Spleen (tissue), 11 donors: Measurements from ENCODE around the gene ZBTB7C. TPM values are rescaled to one million over a fixed set of nuclear protein-coding genes. Genes with fewer than 3 reads are reported as not detected.

ENCODE experiments used
- DNase-seq: peaks from one replicate; pipeline ENCODE4 v3.0.0-alpha.2; 2020
- H3K27ac ChIP-seq, 8 donors: fragments of 200-600 bp; sonication (generic) in 7 of 8; 1 replicate in 4 of 8; 2 replicates in 4 of 8; pipeline versions ENCODE4 v1.5.0 to v1.8.0; 2016 to 2021; ENCODE audit warnings: inconsistent platforms in 4 of 8, mild to moderate bottlenecking in 4 of 8, moderate library complexity in 1 of 8
- H3K27me3 ChIP-seq, 7 donors: fragments of 200-600 bp; sonication (generic) in 6 of 7; replicated peaks in 1 of 7; 1 replicate in 4 of 7; 2 replicates in 3 of 7; pipeline versions ENCODE4 v1.5.0 to v1.8.0; 2016 to 2021; ENCODE audit warnings: inconsistent platforms in 3 of 7, mild to moderate bottlenecking in 1 of 7
- H3K36me3 ChIP-seq, 6 donors: fragments of 200-600 bp; sonication (generic) in 5 of 6; 1 replicate in 4 of 6; 2 replicates in 2 of 6; pipeline versions ENCODE4 v1.5.0 to v1.8.0; 2016 to 2021; ENCODE audit warnings: inconsistent platforms in 2 of 6
- H3K4me1 ChIP-seq, 6 donors: fragments of 200-600 bp; sonication (generic) in 5 of 6; 1 replicate in 3 of 6; 2 replicates in 3 of 6; pipeline versions ENCODE4 v1.5.0 to v1.8.0; 2016 to 2021; ENCODE audit warnings: inconsistent platforms in 3 of 6
- H3K4me3 ChIP-seq, 8 donors: fragments of 200-600 bp; sonication (generic) in 7 of 8; 1 replicate in 4 of 8; 2 replicates in 4 of 8; pipeline versions ENCODE4 v1.5.0 to v1.8.0; 2016 to 2021; ENCODE audit warnings: inconsistent platforms in 4 of 8, mild to moderate bottlenecking in 4 of 8, moderate library complexity in 2 of 8
- H3K9me3 ChIP-seq, 8 donors: fragments of 200-600 bp; sonication (generic) in 7 of 8; 1 replicate in 4 of 8; 2 replicates in 4 of 8; pipeline versions ENCODE4 v1.5.0 to v1.8.0; 2016 to 2021; ENCODE audit warnings: inconsistent platforms in 4 of 8
- POLR2A ChIP-seq, 3 donors: fragments of 450-650 bp; IDR thresholded peaks; one replicate each; pipeline ENCODE4 v1.5.1; 2017; ENCODE audit warnings: antibody characterized with exemption in 3 of 3, mild to moderate bottlenecking in 1 of 3
- POLR2AphosphoS5 ChIP-seq, 3 donors: sonication (generic); formaldehyde crosslinking; IDR thresholded peaks; one replicate each; pipeline ENCODE4 v1.5.1; 2017; ENCODE audit warnings: antibody characterized with exemption in 3 of 3
- WGBS, 5 donors: extraction: QIAGEN DNeasy Blood & Tissue Kit in 3 of 5; methylation state at CpG; one replicate each; pipeline versions ENCODE4 v1.1.5 to v1.1.7; 2013 to 2018; 5-methylcytosine and 5-hydroxymethylcytosine counted together
- intact Hi-C: fragments of 100-400 bp; cut with DNase I; formaldehyde crosslinking; loops from one replicate; pipeline ENCODE4 v1.15.0; 2023; ENCODE audit warnings: low total_unique reads
- polyA plus RNA-seq, 3 donors: library from polyadenylated mRNA; stranded (reverse); fragments of 200-250 nt; gene quantifications; one replicate each; pipeline ENCODE4 v1.2.1, GENCODE V29; 2013
- total RNA-seq, 7 donors: library from RNA; depleted of rRNA in 3 of 7; stranded (reverse); fragments of >200 nt in 3 of 7; fragmentation: NEBNext Ultra II Directional in 4 of 7; extraction: Animal tissue kit (Norgen Biotek cat#: 25700) in 4 of 7; gene quantifications; one replicate each; pipeline versions ENCODE4 v1.1.0 to v1.2.1, GENCODE V29; 2016 to 2021
- TF ChIP-seq, protein P1 (sequence below), 11 experiments: fragments of 200-600 bp in 7 of 11; fragments of 450-650 bp in 4 of 11; sonication (generic) in 4 of 11; IDR thresholded peaks in 8 of 11; conservative IDR thresholded peaks in 3 of 11; 1 replicate in 7 of 11; 2 replicates in 4 of 11; pipeline versions ENCODE4 v1.4.0 to v1.8.0; 2016 to 2021; ENCODE audit warnings: antibody characterized with exemption in 11 of 11, inconsistent platforms in 4 of 11, mild to moderate bottlenecking in 1 of 11
- donor health status: healthy with polysubstance abuse.
- donor health status: DM: no; HTN: no; CAD: no; lungs with moderate emphysema.
- donor health status: DM: no; HTN: no; CAD: no.
- donor health status: Bipolar disorder and iron deficiency.
- donor health status: healthy.
- donor health status: DM: no; HTN: no; CAD: no.
- donor health status: DM: yes; HTN: yes; CAD: no.

Gene ZBTB7C
- total and polyA plus RNA-seq, 10 donors, result 1.00 to 64.2 (median 18.8) TPM

DNA sequence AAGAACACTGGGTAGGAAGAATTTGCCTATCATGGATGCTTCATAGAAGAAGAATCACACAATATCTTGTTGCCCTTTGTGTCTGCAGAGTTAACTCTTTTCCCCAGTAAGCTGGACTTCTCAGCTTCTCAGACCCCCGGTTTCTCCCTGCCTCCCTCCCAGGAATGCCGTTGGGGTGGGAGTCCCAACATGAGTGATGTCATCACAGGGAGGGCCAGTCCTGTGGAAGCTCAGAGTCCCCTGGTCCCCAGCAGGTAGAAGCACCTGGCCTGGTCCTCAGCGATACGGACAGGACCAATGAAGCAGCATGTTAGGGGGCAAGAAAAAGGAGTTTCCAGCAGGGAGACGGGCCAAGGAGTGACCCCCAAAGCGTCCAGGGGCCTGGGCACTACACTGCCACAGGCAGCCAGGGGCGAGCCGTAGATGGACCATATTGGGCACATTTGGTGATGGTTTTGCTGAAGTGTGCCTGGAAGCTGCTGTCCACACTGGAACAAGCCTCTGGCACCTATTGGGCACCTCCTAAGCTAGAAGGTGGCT lies 242.8 kb downstream of the ZBTB7C start:
- WGBS, 5 donors, result 67 to 82% (median 78%) methylated on average over 2 to 8 of the region's 8 CpGs
- no peak for TF ChIP-seq POLR2A (IDR thresholded peaks at IDR 0.05)
- no peak for TF ChIP-seq POLR2AphosphoS5 (IDR thresholded peaks at IDR 0.05)
- TF ChIP-seq, protein P1, sequence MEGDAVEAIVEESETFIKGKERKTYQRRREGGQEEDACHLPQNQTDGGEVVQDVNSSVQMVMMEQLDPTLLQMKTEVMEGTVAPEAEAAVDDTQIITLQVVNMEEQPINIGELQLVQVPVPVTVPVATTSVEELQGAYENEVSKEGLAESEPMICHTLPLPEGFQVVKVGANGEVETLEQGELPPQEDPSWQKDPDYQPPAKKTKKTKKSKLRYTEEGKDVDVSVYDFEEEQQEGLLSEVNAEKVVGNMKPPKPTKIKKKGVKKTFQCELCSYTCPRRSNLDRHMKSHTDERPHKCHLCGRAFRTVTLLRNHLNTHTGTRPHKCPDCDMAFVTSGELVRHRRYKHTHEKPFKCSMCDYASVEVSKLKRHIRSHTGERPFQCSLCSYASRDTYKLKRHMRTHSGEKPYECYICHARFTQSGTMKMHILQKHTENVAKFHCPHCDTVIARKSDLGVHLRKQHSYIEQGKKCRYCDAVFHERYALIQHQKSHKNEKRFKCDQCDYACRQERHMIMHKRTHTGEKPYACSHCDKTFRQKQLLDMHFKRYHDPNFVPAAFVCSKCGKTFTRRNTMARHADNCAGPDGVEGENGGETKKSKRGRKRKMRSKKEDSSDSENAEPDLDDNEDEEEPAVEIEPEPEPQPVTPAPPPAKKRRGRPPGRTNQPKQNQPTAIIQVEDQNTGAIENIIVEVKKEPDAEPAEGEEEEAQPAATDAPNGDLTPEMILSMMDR (IDR thresholded peaks at IDR 0.05 in 8 of 11, conservative IDR thresholded peaks at IDR 0.05 in 3 of 11), result no peak
- peak overlapping the region; percentile 19 to 90 (median 84) for H3K27ac ChIP-seq
- H3K4me3 ChIP-seq, result no peak overlapping the region
- H3K9me3 ChIP-seq, result no peaks in the 10 kb centered on the region
- peaks cover 0 to 17% (median 5%) of the 10 kb centered on the region in 7 donors for H3K27me3 ChIP-seq
- no peaks in the 10 kb centered on the region for H3K36me3 ChIP-seq
- H3K4me1 ChIP-seq, result peaks cover 17 to 88% (median 72%) of the 10 kb centered on the region in 6 donors
- DNase-seq, result no peak
- intact Hi-C loops, result no loop called here

- no peak overlapping the region for H3K4me3 ChIP-seq
- peak overlapping the region; percentile 3 to 90 (median 84) for H3K27ac ChIP-seq
- intact Hi-C loops, result no loop called here
- H3K36me3 ChIP-seq, result no peaks in the 10 kb centered on the region
- DNase-seq, result no peak
- peaks cover 0 to 29% (median 5%) of the 10 kb centered on the region in 7 donors for H3K27me3 ChIP-seq
- 35 to 53% (median 51%) methylated on average over 13 of the region's 13 CpGs for WGBS, 5 donors
- peaks cover 22 to 99% (median 78%) of the 10 kb centered on the region in 6 donors for H3K4me1 ChIP-seq
- H3K9me3 ChIP-seq, result no peaks in the 10 kb centered on the region
- TF ChIP-seq POLR2A (IDR thresholded peaks at IDR 0.05) (no peak), POLR2AphosphoS5 (IDR thresholded peaks at IDR 0.05) (no peak)
- TF ChIP-seq, protein P1 (IDR thresholded peaks at IDR 0.05 in 8 of 11, conservative IDR thresholded peaks at IDR 0.05 in 3 of 11), result no peak
Measured at GRCh38 chr18:48165111-48165866, 243.9 kb downstream of the ZBTB7C start.

- Histone ChIP-seq H3K4me1 (peaks cover 22 to 99% (median 78%) of the 10 kb centered on the region in 6 donors), H3K4me3 (no peak overlapping the region), H3K9me3 (no peaks in the 10 kb centered on the region), H3K36me3 (no peaks in the 10 kb centered on the region), H3K27me3 (peaks cover 0 to 35% (median 5%) of the 10 kb centered on the region in 7 donors), H3K27ac (peak overlapping the region; percentile 3 to 90 (median 84))
- intact Hi-C loops, result no loop called here
- TF ChIP-seq POLR2A (IDR thresholded peaks at IDR 0.05), result no peak
- DNase-seq, result no peak
- 31 to 62% (median 43%) methylated on average over 1 of the region's 1 CpG for WGBS, 5 donors
Measured at GRCh38 chr18:48164701-48165100, 244.5 kb downstream of the ZBTB7C start.

GRCh38 chr18:48164116-48164515 lies 245.1 kb downstream of the ZBTB7C start:
- TF ChIP-seq, protein P1 (IDR thresholded peaks at IDR 0.05 in 8 of 11, conservative IDR thresholded peaks at IDR 0.05 in 3 of 11), result no peak
- TF ChIP-seq POLR2A (IDR thresholded peaks at IDR 0.05), result no peak
- no peak for TF ChIP-seq POLR2AphosphoS5 (IDR thresholded peaks at IDR 0.05)
- intact Hi-C loops, result no loop called here
- H3K27me3 ChIP-seq, result peaks cover 0 to 37% (median 5%) of the 10 kb centered on the region in 7 donors
- 84 to 91% (median 89%) methylated on average over 4 of the region's 4 CpGs for WGBS, 5 donors
- H3K27ac ChIP-seq, result peak overlapping the region in 6 of 8 donors; percentile 58 to 90 (median 86)
- DNase-seq, result no peak
- H3K4me1 ChIP-seq, result peaks cover 22 to 95% (median 77%) of the 10 kb centered on the region in 6 donors
- no peak overlapping the region for H3K4me3 ChIP-seq
- no peaks in the 10 kb centered on the region for H3K36me3 ChIP-seq
- H3K9me3 ChIP-seq, result no peaks in the 10 kb centered on the region
